Upper lobe of left lung (tissue), 6 donors: Measurements from ENCODE around the gene RPL3. TPM values are rescaled to one million over a fixed set of nuclear protein-coding genes. Genes with fewer than 3 reads are reported as not detected.

Source experiments
- ATAC-seq, 2 donors: fragments of 200-7000 bp; cut with Tn5 transposase; one replicate each; pipeline ENCODE4 v1.9.1; 2022; ENCODE audit warnings: mild to moderate bottlenecking in 2 of 2, moderate library complexity in 2 of 2; ENCODE audit not compliant: low FRiP score in 2 of 2
- DNase-seq, 2 donors: peaks; one replicate each; pipeline ENCODE4 v3.0.0-alpha.2; 2019 to 2020
- H3K27ac ChIP-seq, 4 donors: fragments of 200-600 bp; sonication (generic); one replicate each; pipeline ENCODE4 v1.5.1; 2016 to 2019
- H3K27me3 ChIP-seq, 4 donors: fragments of 200-600 bp; sonication (generic); one replicate each; pipeline ENCODE4 v1.5.1; 2017 to 2019
- H3K36me3 ChIP-seq, 4 donors: fragments of 200-600 bp; sonication (generic); one replicate each; pipeline ENCODE4 v1.5.1; 2016 to 2019
- H3K4me1 ChIP-seq, 4 donors: fragments of 200-600 bp; sonication (generic); one replicate each; pipeline ENCODE4 v1.5.1; 2018 to 2019
- H3K4me3 ChIP-seq, 4 donors: fragments of 200-600 bp; sonication (generic); one replicate each; pipeline ENCODE4 v1.5.1; 2017 to 2019; ENCODE audit warnings: mild to moderate bottlenecking in 2 of 4, moderate library complexity in 1 of 4
- H3K9me3 ChIP-seq, 4 donors: fragments of 200-600 bp; sonication (generic); one replicate each; pipeline ENCODE4 v1.5.1; 2018 to 2019
- CTCF ChIP-seq, 6 experiments: fragments of 450-650 bp in 4 of 6; fragments of 200-600 bp in 2 of 6; sonication (generic) in 2 of 6; IDR thresholded peaks; one replicate each; pipeline ENCODE4 v1.5.1; 2016 to 2019; ENCODE audit warnings: antibody characterized with exemption in 6 of 6
- EP300 ChIP-seq, 4 donors: sonication (generic); formaldehyde crosslinking; IDR thresholded peaks; one replicate each; pipeline ENCODE4 v1.5.1; 2017; ENCODE audit warnings: antibody characterized with exemption in 4 of 4, control low read depth in 2 of 4
- POLR2A ChIP-seq, 4 donors: fragments of 450-650 bp; IDR thresholded peaks; one replicate each; pipeline ENCODE4 v1.5.1; 2016 to 2017; ENCODE audit warnings: antibody characterized with exemption in 4 of 4, mild to moderate bottlenecking in 2 of 4
- POLR2AphosphoS5 ChIP-seq, 2 donors: sonication (generic); formaldehyde crosslinking; IDR thresholded peaks; one replicate each; pipeline ENCODE4 v1.5.1; 2017; ENCODE audit warnings: antibody characterized with exemption in 2 of 2
- WGBS, 2 donors: methylation state at CpG; one replicate each; pipeline ENCODE4 v1.1.5; 2017 to 2018; 5-methylcytosine and 5-hydroxymethylcytosine counted together
- total RNA-seq, 6 donors: library from RNA; depleted of rRNA in 4 of 6; stranded (reverse); fragments of >200 nt in 4 of 6; gene quantifications; one replicate each; pipeline versions ENCODE4 v1.1.0 to v1.2.1, GENCODE V29; 2016 to 2021
- donor health status: DM: no; HTN: no; CAD: no; lungs with moderate emphysema.
- donor health status: DM: no; HTN: yes; CAD: no; lungs with severe emphysema.

Gene RPL3
- total RNA-seq, 6 donors from 2014 or later: 1,194 to 1,833 (median 1,624) TPM

- TF ChIP-seq CTCF (IDR thresholded peaks at IDR 0.05) (no peak), POLR2A (IDR thresholded peaks at IDR 0.05) (no peak), EP300 (IDR thresholded peaks at IDR 0.05) (no peak), POLR2AphosphoS5 (IDR thresholded peaks at IDR 0.05) (no peak)
- no peak for ATAC-seq
- Histone ChIP-seq H3K4me3 (no peak overlapping the region), H3K9me3 (no peaks in the 10 kb centered on the region), H3K4me1 (peaks cover 12 to 18% (median 14%) of the 10 kb centered on the region in 4 donors), H3K36me3 (no peaks in the 10 kb centered on the region), H3K27ac (no peak overlapping the region), H3K27me3 (no peaks in the 10 kb centered on the region)
- 64 to 79% methylated on average over 7 to 8 of the region's 8 CpGs for WGBS, 2 donors
- DNase-seq: no peak
These were observed 32.3 kb upstream of the RPL3 start for GRCh38 chr22:39351689-39352214.

GRCh38 chr22:39350757-39351688 is 31.6 kb upstream of the RPL3 start:
- TF ChIP-seq CTCF (IDR thresholded peaks at IDR 0.05) (no peak), EP300 (IDR thresholded peaks at IDR 0.05) (no peak), POLR2AphosphoS5 (IDR thresholded peaks at IDR 0.05) (no peak), POLR2A (IDR thresholded peaks at IDR 0.05) (no peak)
- H3K4me1 ChIP-seq: peaks cover 12 to 18% (median 14%) of the 10 kb centered on the region in 4 donors
- WGBS, 2 donors: 60 to 80% methylated on average over 10 to 14 of the region's 14 CpGs
- no peaks in the 10 kb centered on the region for H3K9me3 ChIP-seq
- ATAC-seq (no peak), DNase-seq (no peak)
- no peaks in the 10 kb centered on the region for H3K36me3 ChIP-seq
- H3K4me3 ChIP-seq: peak overlapping the region in 3 of 4 donors; percentile 69 to 79 (median 74)
- no peaks in the 10 kb centered on the region for H3K27me3 ChIP-seq
- no peak overlapping the region for H3K27ac ChIP-seq

- 4% methylated on average over 23 of the region's 87 CpGs; no CpG with 5 or more reads in 1 of the 2 donors for WGBS, 2 donors
These were observed 30.7 kb upstream of the RPL3 start, which contains the start of gene SYNGR1 for GRCh38 chr22:39349967-39350726. SYNGR1 (plus strand) TSS chr22:39349991; CDS start chr22:39350011, 20 bp downstream.

GRCh38 chr22:39349506-39349966 is 30.1 kb upstream of the RPL3 start:
- 3 to 6% methylated on average over 9 to 34 of the region's 57 CpGs for WGBS, 2 donors
- DNase-seq (no peak), ATAC-seq (peak in 1 of 2 donors; percentile 73)
- H3K9me3 ChIP-seq: no peaks in the 10 kb centered on the region
- H3K27ac ChIP-seq: peak overlapping the region in 1 of 4 donors; percentile 77
- H3K4me1 ChIP-seq: peaks cover 12 to 18% (median 14%) of the 10 kb centered on the region in 4 donors
- H3K4me3 ChIP-seq: peak overlapping the region; percentile 38 to 79 (median 72)
- H3K27me3 ChIP-seq: no peaks in the 10 kb centered on the region
- H3K36me3 ChIP-seq: no peaks in the 10 kb centered on the region
- no peak for TF ChIP-seq CTCF (IDR thresholded peaks at IDR 0.05)
- no peak for TF ChIP-seq POLR2A (IDR thresholded peaks at IDR 0.05)
- no peak for TF ChIP-seq EP300 (IDR thresholded peaks at IDR 0.05)
- TF ChIP-seq POLR2AphosphoS5 (IDR thresholded peaks at IDR 0.05): no peak

More at GRCh38 chr22:39349967-39350726, 30.7 kb upstream of the RPL3 start, which contains the start of gene SYNGR1:
- H3K4me1 ChIP-seq: peaks cover 12 to 18% (median 14%) of the 10 kb centered on the region in 4 donors
- no peaks in the 10 kb centered on the region for H3K9me3 ChIP-seq
- TF ChIP-seq CTCF (IDR thresholded peaks at IDR 0.05) (no peak), POLR2A (IDR thresholded peaks at IDR 0.05) (peak in 1 of 4 donors; percentile 16)
- DNase-seq (peak in 1 of 2 donors; percentile 86), ATAC-seq (peak in 1 of 2 donors; percentile 47)
- no peaks in the 10 kb centered on the region for H3K27me3 ChIP-seq
- H3K27ac ChIP-seq: peak within 1 kb of the TSS in 2 of 4 donors; percentile 2 to 83
- H3K4me3 ChIP-seq: peak within 1 kb of the TSS; percentile 38 to 79 (median 72)
- no peaks in the 10 kb centered on the region for H3K36me3 ChIP-seq
